Hepatocyte (in vitro differentiated cells): ENCODE measurements around the gene SHC3. TPM values are rescaled to one million over a fixed set of nuclear protein-coding genes. Genes with fewer than 3 reads are reported as not detected.

Source experiments
- DNase-seq: peaks from one replicate; pipeline ENCODE4 v3.0.0-alpha.2; 2016; ENCODE audit warnings: low spot score
- H2AFZ ChIP-seq: fragments of 200-600 bp; sonication (generic); 2 replicates; pipeline ENCODE4 v1.6.0; 2016; ENCODE audit warnings: antibody characterized with exemption, mild to moderate bottlenecking
- H3K27ac ChIP-seq: fragments of 200-600 bp; sonication (generic); 2 replicates; pipeline ENCODE4 v1.5.1; 2016; ENCODE audit warnings: mild to moderate bottlenecking
- H3K27me3 ChIP-seq: fragments of 200-600 bp; sonication (generic); 2 replicates; pipeline ENCODE4 v1.6.1; 2016
- H3K36me3 ChIP-seq: fragments of 200-600 bp; sonication (generic); replicated peaks from 2 replicates; pipeline ENCODE4 v1.5.1; 2016; ENCODE audit warnings: low read depth; ENCODE audit not compliant: insufficient read depth
- H3K4me1 ChIP-seq: fragments of 200-600 bp; sonication (generic); 2 replicates; pipeline ENCODE4 v1.5.1; 2016; ENCODE audit warnings: mild to moderate bottlenecking, moderate library complexity; ENCODE audit not compliant: insufficient read depth
- H3K4me2 ChIP-seq: fragments of 200-600 bp; sonication (generic); 2 replicates; pipeline ENCODE4 v1.6.0; 2016
- H3K4me3 ChIP-seq: fragments of 200-600 bp; sonication (generic); 2 replicates; pipeline ENCODE4 v1.5.1; 2016; ENCODE audit warnings: mild to moderate bottlenecking
- H3K79me2 ChIP-seq: fragments of 200-600 bp; sonication (generic); 2 replicates; pipeline ENCODE4 v1.6.0; 2017; ENCODE audit warnings: mild to moderate bottlenecking
- H3K9me2 ChIP-seq: fragments of 200-600 bp; sonication (generic); replicated peaks from 2 replicates; pipeline ENCODE4 v1.6.0; 2017; ENCODE audit warnings: mild to moderate bottlenecking; ENCODE audit not compliant: insufficient read depth
- H3K9me3 ChIP-seq: fragments of 200-600 bp; sonication (generic); 2 replicates; pipeline ENCODE4 v1.5.1; 2016; ENCODE audit warnings: low read depth, mild to moderate bottlenecking
- H4K20me1 ChIP-seq: fragments of 200-600 bp; sonication (generic); 2 replicates; pipeline ENCODE4 v1.6.0; 2016; ENCODE audit warnings: mild to moderate bottlenecking; ENCODE audit not compliant: insufficient read depth, poor library complexity, severe bottlenecking
- CTCF ChIP-seq: fragments of 200-600 bp; sonication (generic); IDR thresholded peaks from 2 replicates; pipeline ENCODE4 v1.5.1; 2016; ENCODE audit warnings: antibody characterized with exemption, mild to moderate bottlenecking; ENCODE audit not compliant: poor library complexity
- EZH2 ChIP-seq: fragments of 200-600 bp; sonication (generic); IDR thresholded peaks from 2 replicates; pipeline ENCODE4 v1.6.1; 2016; ENCODE audit warnings: antibody characterized with exemption, mild to moderate bottlenecking, borderline replicate concordance
- EZH2phosphoT487 ChIP-seq: fragments of 200-600 bp; sonication (generic); IDR thresholded peaks from one replicate; pipeline ENCODE4 v1.6.1; 2018; ENCODE audit warnings: antibody characterized with exemption, mild to moderate bottlenecking, low read depth, moderate library complexity; ENCODE audit not compliant: unreplicated experiment, severe bottlenecking
- WGBS: methylation state at CpG from one replicate; pipeline ENCODE4 v1.1.6; 2016; ENCODE audit warnings: low lambda C conversion rate; ENCODE audit errors: missing lambda C conversion rate; 5-methylcytosine and 5-hydroxymethylcytosine counted together
- polyA plus RNA-seq: library from polyadenylated mRNA; unstranded; fragments of >200 nt; fragmentation: Nextera tagmentation; extraction: Ambion mirVana; gene quantifications from 2 replicates; pipeline ENCODE4 v1.2.1, GENCODE V29; 2016
- total RNA-seq: library from RNA; depleted of rRNA; stranded (reverse); fragments of >200 nt; gene quantifications from 2 replicates; pipeline ENCODE4 v1.2.3, GENCODE V29; 2014

The SHC3 gene
- total and polyA plus RNA-seq, 2 experiments from 2014 or later = 1.5 to 1.8 TPM

GRCh38 chr9:89120704-89121103 is 57.9 kb downstream of the SHC3 start:
- DNase-seq = no peak
- Histone ChIP-seq H3K4me1 (no peaks in the 10 kb centered on the region), H2AFZ (no peak overlapping the region), H3K9me2 (no peaks in the 10 kb centered on the region), H3K36me3 (no peaks in the 10 kb centered on the region), H3K27me3 (no peaks in the 10 kb centered on the region), H3K9me3 (no peaks in the 10 kb centered on the region), H3K79me2 (no peaks in the 10 kb centered on the region), H4K20me1 (no peaks in the 10 kb centered on the region), H3K4me3 (no peak overlapping the region), H3K4me2 (no peak overlapping the region), H3K27ac (no peak overlapping the region)
- TF ChIP-seq CTCF (no peak), EZH2phosphoT487 (no peak), EZH2 (no peak)
- 95% methylated on average over 3 of the region's 3 CpGs for WGBS

- no peak for DNase-seq
- WGBS = 92% methylated on average over 3 of the region's 3 CpGs
Measured at GRCh38 chr9:89116805-89117192, 61.8 kb downstream of the SHC3 start.

GRCh38 chr9:89116064-89116804 is 62.4 kb downstream of the SHC3 start:
- Histone ChIP-seq H2AFZ (no peak overlapping the region), H3K4me3 (no peak overlapping the region), H3K4me1 (no peaks in the 10 kb centered on the region), H3K27me3 (no peaks in the 10 kb centered on the region), H3K79me2 (no peaks in the 10 kb centered on the region), H3K9me2 (no peaks in the 10 kb centered on the region), H3K4me2 (no peak overlapping the region), H4K20me1 (no peaks in the 10 kb centered on the region), H3K9me3 (no peaks in the 10 kb centered on the region), H3K36me3 (no peaks in the 10 kb centered on the region), H3K27ac (no peak overlapping the region)
- TF ChIP-seq EZH2 = no peak
- no peak for DNase-seq
- WGBS = 92% methylated on average over 8 of the region's 8 CpGs

More at GRCh38 chr9:89116805-89117192, 61.8 kb downstream of the SHC3 start:
- Histone ChIP-seq H3K36me3 (no peaks in the 10 kb centered on the region), H3K27ac (no peak overlapping the region), H3K4me2 (no peak overlapping the region), H2AFZ (no peak overlapping the region), H4K20me1 (no peaks in the 10 kb centered on the region), H3K79me2 (no peaks in the 10 kb centered on the region), H3K4me3 (no peak overlapping the region), H3K9me3 (no peaks in the 10 kb centered on the region), H3K27me3 (no peaks in the 10 kb centered on the region), H3K9me2 (no peaks in the 10 kb centered on the region), H3K4me1 (no peaks in the 10 kb centered on the region)
- no peak for TF ChIP-seq CTCF
- TF ChIP-seq EZH2 = no peak
- TF ChIP-seq EZH2phosphoT487 = no peak

- Histone ChIP-seq H2AFZ (no peak overlapping the region), H3K4me2 (no peak overlapping the region), H3K4me1 (no peaks in the 10 kb centered on the region), H3K9me3 (no peaks in the 10 kb centered on the region), H3K79me2 (no peaks in the 10 kb centered on the region), H3K4me3 (no peak overlapping the region), H3K36me3 (no peaks in the 10 kb centered on the region), H3K9me2 (no peaks in the 10 kb centered on the region), H3K27me3 (no peaks in the 10 kb centered on the region), H4K20me1 (no peaks in the 10 kb centered on the region), H3K27ac (no peak overlapping the region)
- 100% methylated on average over 1 of the region's 1 CpG for WGBS
- TF ChIP-seq CTCF = no peak
- TF ChIP-seq EZH2 = no peak
- no peak for TF ChIP-seq EZH2phosphoT487
- DNase-seq = no peak
Measured at GRCh38 chr9:89115426-89115825, 63.2 kb downstream of the SHC3 start.
